CD14-positive monocyte (primary cell): ENCODE results near the gene FRMD7. TPM values are rescaled to one million over a fixed set of nuclear protein-coding genes. Genes with fewer than 3 reads are reported as not detected.
"Not testable (repeated sequence)": the region's sequence is repeated elsewhere in the genome, so short reads cannot be mapped to it uniquely, and the experiment has no call there.

Experiments
- DNase-seq, 3 donors: peaks; one replicate each; pipeline ENCODE4 v3.0.0-alpha.2; 2011 to 2022
- H2AFZ ChIP-seq: 2 replicates; pipeline ENCODE4 v1.6.0; 2012; ENCODE audit warnings: mild to moderate bottlenecking, low read depth, low read length, inconsistent platforms; ENCODE audit not compliant: insufficient read depth, poor library complexity, severe bottlenecking
- H3K27ac ChIP-seq, 2 donors: 1 replicate in 1 of 2; 2 replicates in 1 of 2; pipeline ENCODE4 v1.5.1; 2012 to 2013; ENCODE audit warnings: low read length in 2 of 2, control low read depth in 1 of 2, inconsistent platforms in 1 of 2, low read depth in 1 of 2, mild to moderate bottlenecking in 1 of 2
- H3K27me3 ChIP-seq, 2 donors: one replicate each; pipeline versions ENCODE4 v1.6.0 to v1.6.1; 2011 to 2013; ENCODE audit warnings: low read length in 2 of 2; ENCODE audit not compliant: control insufficient read depth in 2 of 2, insufficient read depth in 2 of 2
- H3K36me3 ChIP-seq, 2 donors: replicated peaks in 1 of 2; 1 replicate in 1 of 2; 2 replicates in 1 of 2; pipeline versions ENCODE4 v1.5.1 to v1.6.1; 2012 to 2013; ENCODE audit warnings: low read length in 2 of 2, control low read depth in 1 of 2, inconsistent platforms in 1 of 2, mild to moderate bottlenecking in 1 of 2; ENCODE audit not compliant: insufficient read depth in 2 of 2, control insufficient read depth in 1 of 2
- H3K4me1 ChIP-seq, 2 donors: 1 replicate in 1 of 2; 2 replicates in 1 of 2; pipeline versions ENCODE4 v1.5.1 to v1.6.1; 2012 to 2013; ENCODE audit warnings: low read length in 2 of 2, control low read depth in 1 of 2, inconsistent platforms in 1 of 2, mild to moderate bottlenecking in 1 of 2, moderate library complexity in 1 of 2; ENCODE audit not compliant: insufficient read depth in 2 of 2, control insufficient read depth in 1 of 2
- H3K4me2 ChIP-seq: replicated peaks from 2 replicates; pipeline ENCODE3; 2012; ENCODE audit warnings: low read length, moderate library complexity, mild to moderate bottlenecking; ENCODE audit not compliant: poor library complexity, severe bottlenecking; ENCODE audit errors: extremely low read depth
- H3K4me3 ChIP-seq, 3 experiments: fragments of 200-600 bp in 1 of 3; sonication (generic) in 1 of 3; replicated peaks in 1 of 3; 1 replicate in 2 of 3; 2 replicates in 1 of 3; pipeline ENCODE4 v1.5.1; 2011 to 2013; ENCODE audit warnings: low read length in 3 of 3, mild to moderate bottlenecking in 3 of 3, control low read depth in 2 of 3, low read depth in 2 of 3, inconsistent platforms in 1 of 3, moderate library complexity in 1 of 3
- H3K79me2 ChIP-seq: 2 replicates; pipeline ENCODE4 v1.6.0; 2012; ENCODE audit warnings: mild to moderate bottlenecking, control low read depth, inconsistent platforms, low read length, moderate library complexity; ENCODE audit not compliant: insufficient read depth
- H3K9ac ChIP-seq: 2 replicates; pipeline ENCODE4 v1.6.0; 2017; ENCODE audit warnings: low read length, mild to moderate bottlenecking; ENCODE audit not compliant: insufficient read depth, poor library complexity, severe bottlenecking
- H3K9me3 ChIP-seq, 2 donors: replicated peaks in 1 of 2; 1 replicate in 1 of 2; 2 replicates in 1 of 2; pipeline versions ENCODE4 v1.5.1 to v1.6.1; 2012 to 2013; ENCODE audit warnings: low read length in 2 of 2, control low read depth in 1 of 2; ENCODE audit not compliant: control insufficient read depth in 1 of 2, insufficient read depth in 1 of 2
- H4K20me1 ChIP-seq: 2 replicates; pipeline ENCODE4 v1.6.0; 2012; ENCODE audit warnings: mild to moderate bottlenecking, low read length, control low read depth, moderate library complexity; ENCODE audit not compliant: insufficient read depth
- H3K27ac Mint-ChIP-seq, 7 donors: one replicate each; pipeline ENCODE4 v1.8.0; 2020; ENCODE audit warnings: mild to moderate bottlenecking in 7 of 7, mixed read lengths in 7 of 7, moderate library complexity in 6 of 7, inconsistent platforms in 2 of 7
- H3K27me3 Mint-ChIP-seq, 3 donors: one replicate each; pipeline ENCODE4 v1.8.0; 2021 to 2022; ENCODE audit warnings: low read depth in 3 of 3, mild to moderate bottlenecking in 3 of 3, mixed read lengths in 3 of 3, moderate library complexity in 3 of 3, inconsistent platforms in 1 of 3
- H3K36me3 Mint-ChIP-seq, 2 donors: one replicate each; pipeline ENCODE4 v1.8.0; 2020; ENCODE audit warnings: mixed read lengths in 2 of 2, inconsistent platforms in 1 of 2, mild to moderate bottlenecking in 1 of 2
- H3K4me1 Mint-ChIP-seq: one replicate; pipeline ENCODE4 v1.8.0; 2020; ENCODE audit warnings: mild to moderate bottlenecking, mixed read lengths
- H3K4me3 Mint-ChIP-seq, 2 donors: one replicate each; pipeline ENCODE4 v1.8.0; 2020; ENCODE audit warnings: mild to moderate bottlenecking in 2 of 2, mixed read lengths in 2 of 2, moderate library complexity in 1 of 2
- H3K9me3 Mint-ChIP-seq, 7 donors: one replicate each; pipeline ENCODE4 v1.8.0; 2020 to 2022; ENCODE audit warnings: mixed read lengths in 7 of 7, mild to moderate bottlenecking in 6 of 7, moderate library complexity in 6 of 7, inconsistent platforms in 2 of 7
- WGBS: methylation state at CpG from one replicate; pipeline ENCODE4 v1.1.5; 2013; ENCODE audit warnings: missing lambda C conversion rate; ENCODE audit not compliant: insufficient coverage; 5-methylcytosine and 5-hydroxymethylcytosine counted together
- intact Hi-C, 2 donors: fragments of 100-400 bp; cut with micrococcal nuclease; formaldehyde crosslinking; loops; one replicate each; pipeline versions ENCODE4 v1.15.0 to v1.15.1; 2023
- polyA plus RNA-seq, 3 donors: library from polyadenylated mRNA; depleted of rRNA in 1 of 3; unstranded in 2 of 3; stranded (reverse) in 1 of 3; fragments of 300-500 nt in 2 of 3; fragments of >200 nt in 1 of 3; fragmentation: Illumina TruSeq in 2 of 3; gene quantifications; 1 replicate in 2 of 3; 2 replicates in 1 of 3; pipeline ENCODE4 v1.2.3, GENCODE V29; 2012 to 2021
- TF ChIP-seq, protein P1 (sequence below): fragments of 200-600 bp; IDR thresholded peaks from one replicate; pipeline ENCODE4 v1.8.0; 2022; ENCODE audit warnings: antibody characterized with exemption, mild to moderate bottlenecking

The FRMD7 gene
- polyA plus RNA-seq, 3 donors, result not detected

DNA sequence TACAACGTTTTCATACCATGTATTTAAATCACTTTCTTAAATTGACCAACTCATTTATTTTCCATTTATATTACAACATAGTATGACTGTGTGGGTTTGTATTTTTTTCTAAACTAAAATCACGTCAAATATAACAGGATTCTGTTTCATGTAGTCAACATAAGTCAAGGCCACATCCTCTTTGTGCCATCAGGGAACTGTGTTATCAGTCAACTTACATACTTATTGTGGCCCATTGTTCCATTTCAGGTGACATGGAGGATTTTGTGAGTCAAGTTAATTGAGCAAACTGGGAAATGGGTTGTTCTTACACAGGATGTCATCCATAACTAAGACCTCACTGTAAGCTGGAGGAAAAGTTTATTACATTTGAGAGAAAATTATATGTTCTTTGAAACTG is 68.8 kb downstream of the FRMD7 start:
- intact Hi-C loops, result no loop called here
- Mint-ChIP-seq H3K9me3 (peaks cover 0 to 2% (median 0%) of the 10 kb centered on the region in 7 donors), H3K27me3 (peaks cover 0 to 17% (median 0%) of the 10 kb centered on the region in 3 donors), H3K36me3 (peaks cover 18 to 25% of the 10 kb centered on the region in 2 donors), H3K4me1 (no peaks in the 10 kb centered on the region), H3K4me3 (no peak overlapping the region), H3K27ac (no peak overlapping the region)
- Histone ChIP-seq H3K36me3 (peaks cover 6 to 19% of the 10 kb centered on the region in 2 donors), H3K27ac (no peak overlapping the region), H3K9ac (no peak overlapping the region), H3K27me3 (peaks cover 0 to 19% of the 10 kb centered on the region in 2 donors), H3K4me2 (no peak overlapping the region), H3K4me1 (no peaks in the 10 kb centered on the region), H4K20me1 (peaks cover 3% of the 10 kb centered on the region), H3K79me2 (peaks cover 29% of the 10 kb centered on the region), H3K4me3 (no peak overlapping the region), H2AFZ (no peak overlapping the region), H3K9me3 (no peaks in the 10 kb centered on the region)
- TF ChIP-seq, protein P1, sequence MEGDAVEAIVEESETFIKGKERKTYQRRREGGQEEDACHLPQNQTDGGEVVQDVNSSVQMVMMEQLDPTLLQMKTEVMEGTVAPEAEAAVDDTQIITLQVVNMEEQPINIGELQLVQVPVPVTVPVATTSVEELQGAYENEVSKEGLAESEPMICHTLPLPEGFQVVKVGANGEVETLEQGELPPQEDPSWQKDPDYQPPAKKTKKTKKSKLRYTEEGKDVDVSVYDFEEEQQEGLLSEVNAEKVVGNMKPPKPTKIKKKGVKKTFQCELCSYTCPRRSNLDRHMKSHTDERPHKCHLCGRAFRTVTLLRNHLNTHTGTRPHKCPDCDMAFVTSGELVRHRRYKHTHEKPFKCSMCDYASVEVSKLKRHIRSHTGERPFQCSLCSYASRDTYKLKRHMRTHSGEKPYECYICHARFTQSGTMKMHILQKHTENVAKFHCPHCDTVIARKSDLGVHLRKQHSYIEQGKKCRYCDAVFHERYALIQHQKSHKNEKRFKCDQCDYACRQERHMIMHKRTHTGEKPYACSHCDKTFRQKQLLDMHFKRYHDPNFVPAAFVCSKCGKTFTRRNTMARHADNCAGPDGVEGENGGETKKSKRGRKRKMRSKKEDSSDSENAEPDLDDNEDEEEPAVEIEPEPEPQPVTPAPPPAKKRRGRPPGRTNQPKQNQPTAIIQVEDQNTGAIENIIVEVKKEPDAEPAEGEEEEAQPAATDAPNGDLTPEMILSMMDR, result no peak
- no CpG with 5 or more reads among the region's 2 CpGs for WGBS
- DNase-seq, result no peak

GRCh38 chrX:132058050-132058449 is 69.8 kb downstream of the FRMD7 start:
- WGBS, result no CpG with 5 or more reads among the region's 4 CpGs
- H3K4me1 Mint-ChIP-seq, result peaks cover 3% of the 10 kb centered on the region
- Histone ChIP-seq H3K9ac (no peak overlapping the region), H2AFZ (no peak overlapping the region), H3K27ac (no peak overlapping the region), H3K4me2 (no peak overlapping the region), H3K4me3 (no peak overlapping the region), H3K4me1 (no peaks in the 10 kb centered on the region), H3K27me3 (peaks cover 0 to 15% of the 10 kb centered on the region in 2 donors), H3K79me2 (peaks cover 31% of the 10 kb centered on the region), H3K36me3 (peaks cover 6 to 19% of the 10 kb centered on the region in 2 donors), H4K20me1 (peaks cover 3% of the 10 kb centered on the region), H3K9me3 (no peaks in the 10 kb centered on the region)
- H3K27ac Mint-ChIP-seq, result no peak overlapping the region
- H3K4me3 Mint-ChIP-seq, result no peak overlapping the region
- peaks cover 15 to 25% of the 10 kb centered on the region in 2 donors for H3K36me3 Mint-ChIP-seq
- H3K27me3 Mint-ChIP-seq, result peaks cover 0 to 17% (median 0%) of the 10 kb centered on the region in 3 donors
- DNase-seq, result no peak
- peaks cover 0 to 2% (median 0%) of the 10 kb centered on the region in 7 donors for H3K9me3 Mint-ChIP-seq
- TF ChIP-seq, protein P1, result no peak
- intact Hi-C loops, result no loop called here

DNA sequence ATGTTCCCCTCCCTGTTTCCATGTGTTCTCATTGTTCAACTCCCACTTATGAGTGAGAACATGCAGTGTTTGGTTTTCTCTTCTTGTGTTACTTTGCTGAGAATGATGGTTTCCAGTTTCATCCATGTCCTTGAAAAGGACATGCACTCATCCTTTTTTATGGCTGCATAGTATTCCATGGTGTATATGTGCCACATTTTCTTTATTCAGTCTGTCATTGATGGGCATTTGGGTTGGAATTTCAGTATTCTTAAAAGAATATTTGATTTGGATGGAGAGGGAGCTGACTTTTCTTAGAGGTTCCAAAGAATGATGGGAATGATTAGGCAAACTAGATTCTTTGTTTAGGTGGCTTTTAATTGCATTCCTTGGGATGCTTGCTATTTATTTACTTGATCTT is 76.0 kb downstream of the FRMD7 start:
- DNase-seq, H3K4me1 Mint-ChIP-seq, intact Hi-C loops, H3K4me2 ChIP-seq, H2AFZ ChIP-seq, H3K9me3 Mint-ChIP-seq, H3K9me3 ChIP-seq, H3K4me3 Mint-ChIP-seq, H3K9ac ChIP-seq, H3K4me3 ChIP-seq, H3K27ac Mint-ChIP-seq, H3K27ac ChIP-seq, H3K4me1 ChIP-seq: not testable (repeated sequence)
- H3K36me3 ChIP-seq, result peaks cover 3 to 14% of the 10 kb centered on the region in 2 donors
- H3K27me3 ChIP-seq, result peaks cover 0 to 14% of the 10 kb centered on the region in 2 donors
- Mint-ChIP-seq H3K36me3 (peaks cover 11 to 12% of the 10 kb centered on the region in 2 donors), H3K27me3 (peaks cover 0 to 11% (median 0%) of the 10 kb centered on the region in 3 donors)
- peaks cover 72% of the 10 kb centered on the region for H3K79me2 ChIP-seq
- H4K20me1 ChIP-seq, result peaks cover 14% of the 10 kb centered on the region
